GM21515 (cell line): ENCODE results near the gene C6orf118.

ENCODE experiments used
- ATAC-seq: cut with Tn5 transposase; IDR thresholded peaks from one replicate; pipeline ENCODE4 v1.9.1; 2021; ENCODE audit not compliant: unreplicated experiment

C6orf118 gene

GRCh38 chr6:165308926-165309731 lies at the start of gene C6orf118:
Gene C6orf118, minus strand, starts transcription at chr6:165309605. Its CDS starts 19 bp downstream, at chr6:165309586.
- ATAC-seq = no peak

- no peak for ATAC-seq
Observed at GRCh38 chr6:165345700-165346099, 36.3 kb upstream of the C6orf118 start.

- no peak for ATAC-seq
Observed at GRCh38 chr6:165340532-165340931, 31.1 kb upstream of the C6orf118 start.

GRCh38 chr6:165325609-165326008 lies 16.2 kb upstream of the C6orf118 start:
- ATAC-seq = no peak

- ATAC-seq = no peak
Observed at GRCh38 chr6:165321555-165322145, 12.2 kb upstream of the C6orf118 start.

- no peak for ATAC-seq
Observed at GRCh38 chr6:165321150-165321549, 11.7 kb upstream of the C6orf118 start.

GRCh38 chr6:165317723-165318122 lies 8.3 kb upstream of the C6orf118 start:
- ATAC-seq = no peak

- no peak for ATAC-seq
Observed at GRCh38 chr6:165306955-165307354, 2.5 kb downstream of the C6orf118 start.

- no peak for ATAC-seq
Observed at GRCh38 chr6:165301372-165302246, 7.8 kb downstream of the C6orf118 start.

- no peak for ATAC-seq
Observed at GRCh38 chr6:165300422-165300936, 8.9 kb downstream of the C6orf118 start.

GRCh38 chr6:165298875-165299274 lies 10.5 kb downstream of the C6orf118 start:
- no peak for ATAC-seq

- ATAC-seq = no peak
Observed at GRCh38 chr6:165298402-165298801, 11.0 kb downstream of the C6orf118 start.

GRCh38 chr6:165292657-165293056 lies 16.7 kb downstream of the C6orf118 start:
- no peak for ATAC-seq

- no peak for ATAC-seq
Observed at GRCh38 chr6:165274611-165275010, 34.8 kb downstream of the C6orf118 start.

GRCh38 chr6:165272585-165272984 lies 36.8 kb downstream of the C6orf118 start:
- no peak for ATAC-seq

GRCh38 chr6:165268987-165269386 lies 40.4 kb downstream of the C6orf118 start:
- ATAC-seq = no peak

- no peak for ATAC-seq
Observed at GRCh38 chr6:165266621-165267020, 42.8 kb downstream of the C6orf118 start.

- no peak for ATAC-seq
Observed at GRCh38 chr6:165266191-165266590, 43.2 kb downstream of the C6orf118 start.

GRCh38 chr6:165260462-165260861 lies 48.9 kb downstream of the C6orf118 start:
- no peak for ATAC-seq

- ATAC-seq = no peak
Observed at GRCh38 chr6:165249808-165250207, 59.6 kb downstream of the C6orf118 start.

- no peak for ATAC-seq
Observed at GRCh38 chr6:165245701-165246100, 63.7 kb downstream of the C6orf118 start.
